Activated CD8-positive, alpha-beta T cell treated with anti-CD3 and anti-CD28 coated beads for 36 hours (primary cell): ENCODE results near the gene STPG4. TPM values are rescaled to one million over a fixed set of nuclear protein-coding genes. Genes with fewer than 3 reads are reported as not detected.

Source experiments
- ATAC-seq: fragments of 200-7000 bp; cut with Tn5 transposase; one replicate; pipeline ENCODE4 v1.10.0; 2021; ENCODE audit warnings: mild to moderate bottlenecking, moderate library complexity
- CTCF ChIA-PET: fragments of 350-600 bp; sonication (Branson Sonifier 250); formaldehyde crosslinking; loops from one replicate; lab custom pipeline; 2021; ENCODE audit warnings: antibody characterized with exemption; lab: Charles Lee
- POLR2A ChIA-PET: fragments of 350-600 bp; sonication (Branson Sonifier 250); formaldehyde crosslinking; loops from one replicate; lab custom pipeline; 2021; ENCODE audit warnings: antibody characterized with exemption; lab: Charles Lee
- DNase-seq: peaks from one replicate; pipeline ENCODE4 v3.0.0-alpha.2; 2020
- H3K27ac Mint-ChIP-seq: one replicate; pipeline ENCODE4 v1.8.0; 2021; ENCODE audit warnings: mild to moderate bottlenecking, mixed read lengths
- H3K27me3 Mint-ChIP-seq: one replicate; pipeline ENCODE4 v1.8.0; 2021; ENCODE audit warnings: mixed read lengths
- H3K36me3 Mint-ChIP-seq: one replicate; pipeline ENCODE4 v1.8.0; 2021; ENCODE audit warnings: low read depth, mixed read lengths
- H3K4me1 Mint-ChIP-seq: one replicate; pipeline ENCODE4 v1.8.0; 2021; ENCODE audit warnings: low read depth, mixed read lengths
- H3K4me3 Mint-ChIP-seq: one replicate; pipeline ENCODE4 v1.8.0; 2021; ENCODE audit warnings: mild to moderate bottlenecking, moderate library complexity, mixed read lengths
- H3K9me3 Mint-ChIP-seq: one replicate; pipeline ENCODE4 v1.8.0; 2021; ENCODE audit warnings: mixed read lengths
- intact Hi-C: fragments of 100-400 bp; cut with micrococcal nuclease; formaldehyde crosslinking; loops from one replicate; pipeline ENCODE4 v1.10.0; 2022
- total RNA-seq, 2 experiments: library from RNA; stranded (reverse); gene quantifications; one replicate each; pipeline ENCODE4 v1.2.3, GENCODE V29; 2021
- TF ChIP-seq, protein P1 (sequence below): fragments of 200-600 bp; IDR thresholded peaks from one replicate; pipeline ENCODE4 v1.8.0; 2022; ENCODE audit warnings: antibody characterized with exemption, mild to moderate bottlenecking

The STPG4 gene
- total RNA-seq, 2 experiments from 2014 or later, result not detected

DNA sequence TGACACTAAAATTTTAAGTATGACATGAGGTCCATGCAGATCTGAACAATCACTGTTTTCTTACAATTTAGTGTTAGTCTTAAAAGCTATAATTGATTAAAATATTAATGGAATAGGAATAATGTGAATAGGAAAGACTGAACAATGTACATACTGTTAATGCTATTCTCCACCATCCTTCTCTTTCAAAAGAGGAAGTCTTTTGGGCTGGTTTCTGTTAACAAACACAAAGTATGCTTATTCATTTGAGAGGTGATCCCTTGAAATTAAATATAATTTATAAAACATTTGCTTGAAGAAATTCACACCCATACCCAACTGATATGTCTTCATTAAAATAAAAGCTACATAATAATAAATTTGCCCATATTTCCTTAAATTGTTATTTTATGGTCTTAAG, 2.3 kb downstream of the STPG4 start:
- no peak for ATAC-seq
- TF ChIP-seq, protein P1, sequence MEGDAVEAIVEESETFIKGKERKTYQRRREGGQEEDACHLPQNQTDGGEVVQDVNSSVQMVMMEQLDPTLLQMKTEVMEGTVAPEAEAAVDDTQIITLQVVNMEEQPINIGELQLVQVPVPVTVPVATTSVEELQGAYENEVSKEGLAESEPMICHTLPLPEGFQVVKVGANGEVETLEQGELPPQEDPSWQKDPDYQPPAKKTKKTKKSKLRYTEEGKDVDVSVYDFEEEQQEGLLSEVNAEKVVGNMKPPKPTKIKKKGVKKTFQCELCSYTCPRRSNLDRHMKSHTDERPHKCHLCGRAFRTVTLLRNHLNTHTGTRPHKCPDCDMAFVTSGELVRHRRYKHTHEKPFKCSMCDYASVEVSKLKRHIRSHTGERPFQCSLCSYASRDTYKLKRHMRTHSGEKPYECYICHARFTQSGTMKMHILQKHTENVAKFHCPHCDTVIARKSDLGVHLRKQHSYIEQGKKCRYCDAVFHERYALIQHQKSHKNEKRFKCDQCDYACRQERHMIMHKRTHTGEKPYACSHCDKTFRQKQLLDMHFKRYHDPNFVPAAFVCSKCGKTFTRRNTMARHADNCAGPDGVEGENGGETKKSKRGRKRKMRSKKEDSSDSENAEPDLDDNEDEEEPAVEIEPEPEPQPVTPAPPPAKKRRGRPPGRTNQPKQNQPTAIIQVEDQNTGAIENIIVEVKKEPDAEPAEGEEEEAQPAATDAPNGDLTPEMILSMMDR, result no peak
- POLR2A ChIA-PET, result interaction anchor here (1.1 kb wide), 1 partner anchor 13 kb away, joined by 4 read pairs; no protein-coding TSS in a partner anchor
- Mint-ChIP-seq H3K36me3 (peaks cover 32% of the 10 kb centered on the region), H3K27ac (no peak overlapping the region), H3K9me3 (peaks cover 2% of the 10 kb centered on the region), H3K4me1 (peaks cover 11% of the 10 kb centered on the region), H3K4me3 (no peak overlapping the region), H3K27me3 (no peaks in the 10 kb centered on the region)
- CTCF ChIA-PET, result interaction anchor here (1.0 kb wide), 1 partner anchor 11 kb away, joined by 3 read pairs; no protein-coding TSS in a partner anchor
- intact Hi-C loops, result no loop called here
- no peak for DNase-seq

DNA sequence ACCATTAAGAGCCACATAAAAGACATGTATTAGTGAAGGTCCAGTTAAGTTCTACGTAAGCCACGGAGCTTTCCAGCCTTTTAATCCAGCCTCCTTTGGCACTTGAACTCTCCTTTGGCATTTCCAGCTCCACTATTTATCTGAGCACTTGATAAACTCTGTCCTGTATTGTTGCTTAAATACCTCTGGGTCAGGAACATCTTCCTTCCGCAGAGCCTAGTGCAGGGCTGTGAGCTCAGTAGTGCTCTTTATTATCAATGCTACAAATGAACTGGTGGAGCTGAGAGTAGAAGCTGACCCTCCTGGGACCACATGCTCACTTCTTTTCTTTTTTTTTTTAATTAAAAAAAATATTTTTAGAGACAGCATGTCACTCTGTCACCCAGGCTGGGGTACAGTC, 4.9 kb downstream of the STPG4 start:
- TF ChIP-seq, protein P1, result no peak
- no peak overlapping the region for H3K4me3 Mint-ChIP-seq
- no peaks in the 10 kb centered on the region for H3K4me1 Mint-ChIP-seq
- ATAC-seq (no peak), DNase-seq (no peak)
- H3K9me3 Mint-ChIP-seq, result peaks cover 2% of the 10 kb centered on the region
- CTCF ChIA-PET, result interaction anchor here (1.2 kb wide), 1 partner anchor 173 kb away, joined by 3 read pairs; no protein-coding TSS in a partner anchor
- no peaks in the 10 kb centered on the region for H3K27me3 Mint-ChIP-seq
- no peak overlapping the region for H3K27ac Mint-ChIP-seq
- peaks cover 27% of the 10 kb centered on the region for H3K36me3 Mint-ChIP-seq
- intact Hi-C loops, result no loop called here
- POLR2A ChIA-PET, result interaction anchor here (0.6 to 0.7 kb wide), 2 partner anchors 146 to 320 kb away, joined by 3 read pairs; no protein-coding TSS in a partner anchor

DNA sequence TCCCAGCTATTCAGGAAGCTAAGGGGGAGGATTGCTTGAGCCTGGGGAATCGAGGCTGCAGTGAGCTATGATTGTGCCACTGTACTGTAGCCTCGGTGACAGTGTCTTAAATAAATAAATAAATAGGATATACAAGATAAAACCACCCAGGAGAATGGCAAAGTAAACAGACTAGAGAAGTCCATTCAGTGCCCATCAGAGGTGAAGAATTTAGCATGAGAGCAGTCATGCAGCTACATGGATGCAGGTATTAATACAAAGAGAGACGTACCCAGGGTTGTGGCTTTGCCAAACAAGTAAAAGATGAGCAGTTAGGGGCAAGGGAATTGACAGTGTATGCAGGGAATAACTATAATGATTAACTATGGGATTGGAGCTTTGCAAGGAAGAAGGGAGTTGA, 8.1 kb downstream of the STPG4 start:
- peaks cover 38% of the 10 kb centered on the region for H3K36me3 Mint-ChIP-seq
- no peaks in the 10 kb centered on the region for H3K27me3 Mint-ChIP-seq
- H3K9me3 Mint-ChIP-seq, result peaks cover 2% of the 10 kb centered on the region
- TF ChIP-seq, protein P1, result no peak
- POLR2A ChIA-PET, result no interaction called here
- no peak overlapping the region for H3K27ac Mint-ChIP-seq
- intact Hi-C loops, result no loop called here
- no peak for DNase-seq
- CTCF ChIA-PET, result no interaction called here
- ATAC-seq, result no peak
- H3K4me1 Mint-ChIP-seq, result no peaks in the 10 kb centered on the region
- no peak overlapping the region for H3K4me3 Mint-ChIP-seq

DNA sequence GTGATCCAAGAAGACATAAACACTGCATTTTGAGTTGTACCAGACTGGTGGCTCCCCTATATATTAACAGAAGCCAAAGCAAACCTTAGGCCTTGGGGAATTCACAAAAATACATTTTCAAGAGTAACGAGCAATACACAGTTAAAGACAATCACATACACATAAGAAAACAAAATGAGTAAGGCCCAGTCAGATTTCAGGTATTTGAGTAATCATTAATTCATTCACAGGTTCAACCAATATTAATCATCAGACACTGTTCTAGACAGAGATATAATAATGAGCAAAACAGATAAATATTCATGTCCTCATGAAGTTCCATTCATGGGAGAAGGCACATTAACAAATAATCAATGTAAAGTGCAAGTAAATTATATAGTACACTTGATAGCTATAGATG, 9.6 kb downstream of the STPG4 start:
- H3K4me1 Mint-ChIP-seq, result no peaks in the 10 kb centered on the region
- H3K27ac Mint-ChIP-seq, result no peak overlapping the region
- DNase-seq (no peak), ATAC-seq (no peak)
- peaks cover 2% of the 10 kb centered on the region for H3K9me3 Mint-ChIP-seq
- ChIA-PET CTCF (no interaction called here), POLR2A (no interaction called here)
- intact Hi-C loops, result no loop called here
- no peaks in the 10 kb centered on the region for H3K27me3 Mint-ChIP-seq
- TF ChIP-seq, protein P1, result no peak
- H3K36me3 Mint-ChIP-seq, result peaks cover 40% of the 10 kb centered on the region
- H3K4me3 Mint-ChIP-seq, result no peak overlapping the region

DNA sequence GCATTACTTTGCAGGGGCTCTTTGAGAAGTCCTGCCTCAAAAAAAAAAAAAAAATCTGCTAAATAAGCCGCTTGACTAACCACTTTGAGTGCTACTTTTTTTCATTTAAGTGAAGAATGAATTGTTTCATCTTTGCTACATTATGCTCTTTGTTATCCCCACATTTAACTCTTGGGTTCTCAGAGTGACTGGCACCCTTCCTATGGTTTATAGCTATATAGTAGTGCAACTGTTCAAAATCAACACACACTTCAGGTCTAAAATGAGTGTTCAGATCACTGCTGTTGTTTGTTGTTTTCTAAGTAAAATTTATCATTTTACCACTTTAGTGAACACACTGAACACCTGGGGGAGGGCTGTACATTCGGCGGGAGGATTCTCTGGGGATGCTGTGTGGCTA, 13.6 kb downstream of the STPG4 start:
- DNase-seq (no peak), ATAC-seq (no peak)
- TF ChIP-seq, protein P1, result no peak
- Mint-ChIP-seq H3K4me3 (no peak overlapping the region), H3K36me3 (peaks cover 36% of the 10 kb centered on the region), H3K27ac (no peak overlapping the region), H3K9me3 (peaks cover 15% of the 10 kb centered on the region), H3K4me1 (no peaks in the 10 kb centered on the region), H3K27me3 (no peaks in the 10 kb centered on the region)
- CTCF ChIA-PET, result interaction anchor here (1.1 kb wide), 1 partner anchor 11 kb away, joined by 3 read pairs; no protein-coding TSS in a partner anchor
- POLR2A ChIA-PET, result no interaction called here
- intact Hi-C loops, result no loop called here
